Measurements from ENCODE around the gene TLE4.

TLE4 gene

DNA sequence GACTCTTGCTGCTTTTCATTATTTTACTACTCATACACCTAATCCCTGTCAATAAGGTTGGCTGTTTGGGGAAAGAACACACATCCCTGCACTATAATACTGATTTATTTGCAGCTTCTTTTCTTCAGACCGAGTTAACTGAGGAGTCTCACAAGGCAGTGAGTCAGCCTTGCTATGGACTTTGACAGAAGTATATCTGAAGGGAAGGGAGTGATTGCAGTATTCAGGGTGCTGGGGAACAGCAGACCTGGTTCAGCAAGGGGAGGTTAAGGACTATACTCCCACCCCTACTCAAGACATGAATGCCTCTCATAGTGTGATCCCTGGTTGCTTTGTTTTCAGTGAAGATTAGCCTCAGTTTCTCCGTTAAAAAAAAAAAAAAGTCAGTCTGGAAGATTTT is 99.8 kb downstream of the TLE4 start:
- H2AFZ ChIP-seq (ENCODE audit: low read length): no peak overlapping the region
- H3F3A ChIP-seq (ENCODE audit: low read depth): no peaks in the 10 kb centered on the region
- H3K79me2 ChIP-seq (ENCODE audit: insufficient read depth, low read length): peaks cover 43% of the 10 kb centered on the region
- no peaks in the 10 kb centered on the region for H3K27me3 ChIP-seq (ENCODE audit: insufficient read depth, low read length, poor library complexity, severe bottlenecking)
- no peaks in the 10 kb centered on the region for H3K9me2 ChIP-seq (replicated peaks; ENCODE audit: low read depth, low read length)
- no peak overlapping the region for H3K4me2 ChIP-seq (ENCODE audit: low read depth, low read length, poor library complexity, severe bottlenecking)
- TF ChIP-seq EZH2phosphoT487 (IDR thresholded peaks at IDR 0.05; ENCODE audit: borderline replicate concordance): no peak
- TF ChIP-seq, protein P1, sequence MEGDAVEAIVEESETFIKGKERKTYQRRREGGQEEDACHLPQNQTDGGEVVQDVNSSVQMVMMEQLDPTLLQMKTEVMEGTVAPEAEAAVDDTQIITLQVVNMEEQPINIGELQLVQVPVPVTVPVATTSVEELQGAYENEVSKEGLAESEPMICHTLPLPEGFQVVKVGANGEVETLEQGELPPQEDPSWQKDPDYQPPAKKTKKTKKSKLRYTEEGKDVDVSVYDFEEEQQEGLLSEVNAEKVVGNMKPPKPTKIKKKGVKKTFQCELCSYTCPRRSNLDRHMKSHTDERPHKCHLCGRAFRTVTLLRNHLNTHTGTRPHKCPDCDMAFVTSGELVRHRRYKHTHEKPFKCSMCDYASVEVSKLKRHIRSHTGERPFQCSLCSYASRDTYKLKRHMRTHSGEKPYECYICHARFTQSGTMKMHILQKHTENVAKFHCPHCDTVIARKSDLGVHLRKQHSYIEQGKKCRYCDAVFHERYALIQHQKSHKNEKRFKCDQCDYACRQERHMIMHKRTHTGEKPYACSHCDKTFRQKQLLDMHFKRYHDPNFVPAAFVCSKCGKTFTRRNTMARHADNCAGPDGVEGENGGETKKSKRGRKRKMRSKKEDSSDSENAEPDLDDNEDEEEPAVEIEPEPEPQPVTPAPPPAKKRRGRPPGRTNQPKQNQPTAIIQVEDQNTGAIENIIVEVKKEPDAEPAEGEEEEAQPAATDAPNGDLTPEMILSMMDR (conservative IDR thresholded peaks at IDR 0.05; ENCODE audit: low read length): no peak
- H4K20me1 ChIP-seq (ENCODE audit: insufficient read depth, low read length, poor library complexity, severe bottlenecking): peaks cover 8% of the 10 kb centered on the region
- peaks cover 40% of the 10 kb centered on the region for H3K4me1 ChIP-seq (ENCODE audit: insufficient read depth, low read length, poor library complexity, severe bottlenecking)
- peaks cover 10% of the 10 kb centered on the region; the same call in 1 of the 2 replicates for H3K36me3 ChIP-seq (ENCODE audit: insufficient read depth, low read length)
- no peak overlapping the region for H3K4me3 ChIP-seq (ENCODE audit: low read length, poor library complexity, severe bottlenecking)
- no peak overlapping the region for H3K9ac ChIP-seq (ENCODE audit: low read depth, low read length, poor library complexity, severe bottlenecking)
- no peaks in the 10 kb centered on the region for H3K9me3 ChIP-seq (ENCODE audit: insufficient read depth, low read depth, low read length)

DNA sequence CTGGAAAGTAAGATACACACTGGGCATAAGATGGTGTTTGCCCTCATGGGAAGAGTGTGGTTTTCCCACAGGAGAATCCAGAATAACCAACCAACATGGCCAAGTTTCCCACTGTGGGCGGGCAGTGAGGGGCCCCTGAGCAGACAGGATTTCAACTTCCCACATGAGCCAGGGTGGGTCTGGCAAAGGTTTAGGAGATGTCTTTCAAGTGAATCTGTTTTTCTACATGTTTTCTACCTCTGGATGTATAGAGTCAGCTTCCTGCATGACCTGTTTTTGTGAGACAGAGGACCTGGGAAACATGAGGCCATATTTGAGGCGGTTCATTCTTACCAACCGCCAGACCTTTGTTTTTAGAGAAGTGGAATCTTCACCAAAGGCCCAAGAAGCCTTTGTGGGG is 100.5 kb downstream of the TLE4 start:
- no peaks in the 10 kb centered on the region for H3K27me3 ChIP-seq (ENCODE audit: insufficient read depth, low read length, poor library complexity, severe bottlenecking)
- no peak overlapping the region for H3K4me3 ChIP-seq (ENCODE audit: low read length, poor library complexity, severe bottlenecking)
- H3K79me2 ChIP-seq (ENCODE audit: insufficient read depth, low read length): peaks cover 46% of the 10 kb centered on the region
- H3K9me3 ChIP-seq (ENCODE audit: insufficient read depth, low read depth, low read length): no peaks in the 10 kb centered on the region
- H2AFZ ChIP-seq (ENCODE audit: low read length): no peak overlapping the region
- peaks cover 7% of the 10 kb centered on the region; the same call in 1 of the 2 replicates for H3K36me3 ChIP-seq (ENCODE audit: insufficient read depth, low read length)
- peaks cover 40% of the 10 kb centered on the region for H3K4me1 ChIP-seq (ENCODE audit: insufficient read depth, low read length, poor library complexity, severe bottlenecking)
- H4K20me1 ChIP-seq (ENCODE audit: insufficient read depth, low read length, poor library complexity, severe bottlenecking): peaks cover 8% of the 10 kb centered on the region
- no peak overlapping the region for H3K9ac ChIP-seq (ENCODE audit: low read depth, low read length, poor library complexity, severe bottlenecking)
- H3K9me2 ChIP-seq (replicated peaks; ENCODE audit: low read depth, low read length): no peaks in the 10 kb centered on the region
- no peaks in the 10 kb centered on the region for H3F3A ChIP-seq (ENCODE audit: low read depth)
- TF ChIP-seq, protein P1 (conservative IDR thresholded peaks at IDR 0.05; ENCODE audit: low read length): no peak
- no peak for TF ChIP-seq EZH2phosphoT487 (IDR thresholded peaks at IDR 0.05; ENCODE audit: borderline replicate concordance)
- H3K4me2 ChIP-seq (ENCODE audit: low read depth, low read length, poor library complexity, severe bottlenecking): no peak overlapping the region

DNA sequence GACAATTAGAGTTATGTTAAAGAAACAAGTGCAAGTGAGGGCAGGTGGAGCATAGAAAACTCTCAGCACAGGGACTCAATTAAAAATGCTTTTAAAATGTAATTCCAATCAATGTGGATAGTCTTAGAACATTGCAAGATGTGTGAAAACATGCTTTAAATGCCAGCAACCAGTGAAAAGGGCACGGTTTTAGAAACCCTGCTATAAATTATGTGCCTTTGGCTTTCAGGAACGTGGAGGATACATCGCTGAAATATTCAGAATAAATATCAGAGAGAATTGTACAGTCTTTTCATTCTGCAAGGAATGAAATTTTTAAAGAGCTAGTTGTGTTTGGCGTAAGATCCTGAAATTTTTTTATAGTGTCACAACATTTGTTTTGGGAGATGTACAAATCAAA is 101.1 kb downstream of the TLE4 start:
- Histone ChIP-seq H2AFZ (ENCODE audit: low read length) (no peak overlapping the region), H3K4me2 (ENCODE audit: low read depth, low read length, poor library complexity, severe bottlenecking) (no peak overlapping the region), H3F3A (ENCODE audit: low read depth) (no peaks in the 10 kb centered on the region), H3K36me3 (ENCODE audit: insufficient read depth, low read length) (peaks cover 5% of the 10 kb centered on the region; the same call in 1 of the 2 replicates), H3K9me3 (ENCODE audit: insufficient read depth, low read depth, low read length) (no peaks in the 10 kb centered on the region), H3K79me2 (ENCODE audit: insufficient read depth, low read length) (peaks cover 50% of the 10 kb centered on the region), H3K27me3 (ENCODE audit: insufficient read depth, low read length, poor library complexity, severe bottlenecking) (no peaks in the 10 kb centered on the region), H3K4me3 (ENCODE audit: low read length, poor library complexity, severe bottlenecking) (no peak overlapping the region), H4K20me1 (ENCODE audit: insufficient read depth, low read length, poor library complexity, severe bottlenecking) (peaks cover 8% of the 10 kb centered on the region), H3K9me2 (replicated peaks; ENCODE audit: low read depth, low read length) (no peaks in the 10 kb centered on the region), H3K9ac (ENCODE audit: low read depth, low read length, poor library complexity, severe bottlenecking) (no peak overlapping the region), H3K4me1 (ENCODE audit: insufficient read depth, low read length, poor library complexity, severe bottlenecking) (peaks cover 40% of the 10 kb centered on the region)
- TF ChIP-seq, protein P1 (conservative IDR thresholded peaks at IDR 0.05; ENCODE audit: low read length): no peak

All from Loucy (cell line).